T47D (cell line): ENCODE data around the gene MPV17L.
"Not testable (repeated sequence)": the region's sequence is repeated elsewhere in the genome, so short reads cannot be mapped to it uniquely, and the experiment has no call there.

Experiments
- DNase-seq, 2 experiments: peaks; one replicate each; pipeline versions ENCODE4 v3.0.0 to v3.0.0-alpha.2; 2011 to 2012; ENCODE audit warnings: low read depth in 1 of 2, low spot score in 1 of 2
- JUND ChIP-seq: IDR thresholded peaks from 2 replicates; pipeline ENCODE4 v1.6.1; 2012; ENCODE audit warnings: low read depth
- in situ Hi-C: cut with HindIII; loops from 2 replicates; pipeline ENCODE4 v1.10.0; 2016; ENCODE audit warnings: low sequenced_read_pairs, low pct_unique_long_range_greater_than_20kb

MPV17L gene

DNA sequence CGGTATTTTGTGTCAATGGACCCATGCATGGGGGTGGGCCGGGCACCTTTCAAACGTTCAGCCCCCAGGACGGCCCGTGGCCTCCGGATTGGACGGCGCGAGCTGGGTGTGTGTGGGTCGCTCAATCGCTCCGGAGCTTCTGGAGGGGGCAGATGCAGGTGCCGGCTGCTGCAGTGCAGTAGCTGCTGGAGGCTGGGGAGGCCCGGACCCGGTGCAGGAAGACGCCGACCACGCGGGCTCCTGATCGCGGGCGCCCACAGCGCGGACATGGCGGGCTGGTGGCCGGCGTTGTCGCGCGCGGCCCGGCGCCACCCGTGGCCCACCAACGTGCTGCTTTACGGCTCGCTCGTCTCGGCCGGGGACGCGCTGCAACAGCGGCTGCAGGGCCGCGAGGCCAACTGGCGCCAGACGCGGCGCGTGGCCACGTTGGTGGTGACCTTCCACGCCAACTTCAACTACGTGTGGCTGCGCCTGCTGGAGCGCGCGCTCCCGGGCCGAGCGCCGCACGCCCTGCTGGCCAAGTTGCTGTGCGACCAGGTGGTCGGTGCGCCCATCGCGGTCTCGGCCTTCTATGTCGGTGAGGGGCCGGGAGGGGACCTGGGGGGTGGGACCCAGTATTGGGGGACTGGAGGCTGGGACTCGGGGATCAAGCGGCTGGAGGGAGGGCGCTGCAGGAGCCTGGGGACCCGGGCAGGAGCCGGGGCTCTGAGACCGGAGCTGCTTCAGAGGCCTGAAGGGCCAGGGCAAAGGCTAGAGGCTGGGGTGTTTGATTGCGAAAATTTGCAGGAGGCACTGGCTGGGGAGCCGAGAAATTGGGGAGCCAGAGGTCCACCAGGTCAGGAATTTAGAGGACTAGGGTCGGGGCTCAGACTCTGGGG lies at the start of gene MPV17L:
TSS of gene MPV17L (plus strand) at position 124 of the 878 bp plus-strand sequence. CDS start at position 268, 144 bp downstream.
- in situ Hi-C loops = not testable (repeated sequence)
- peak; percentile 51 to 65 for DNase-seq

GRCh38 chr16:15348721-15349120 lies 46.8 kb upstream of the MPV17L start:
- DNase-seq, in situ Hi-C loops: not testable (repeated sequence)

DNA sequence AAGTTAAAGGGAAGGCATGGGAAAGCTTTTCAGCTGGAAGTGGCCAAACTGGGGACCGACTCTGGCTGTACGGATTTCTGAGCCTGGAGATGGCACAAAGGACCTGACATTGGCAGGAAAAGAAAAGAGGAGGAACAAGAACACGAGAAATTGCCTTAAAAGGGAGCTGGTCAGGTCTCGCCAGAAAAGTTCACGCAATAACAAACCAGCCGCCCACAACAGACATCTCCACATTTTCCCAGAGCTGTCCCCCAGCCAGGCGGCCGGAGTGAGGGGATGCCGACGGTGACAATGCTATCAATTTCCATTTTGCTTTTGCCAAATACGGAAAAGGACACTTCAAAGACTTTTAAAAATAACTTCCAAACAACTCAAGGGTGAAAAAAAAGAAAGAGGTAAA lies 44.3 kb upstream of the MPV17L start:
- in situ Hi-C loops, DNase-seq: not testable (repeated sequence)

DNA sequence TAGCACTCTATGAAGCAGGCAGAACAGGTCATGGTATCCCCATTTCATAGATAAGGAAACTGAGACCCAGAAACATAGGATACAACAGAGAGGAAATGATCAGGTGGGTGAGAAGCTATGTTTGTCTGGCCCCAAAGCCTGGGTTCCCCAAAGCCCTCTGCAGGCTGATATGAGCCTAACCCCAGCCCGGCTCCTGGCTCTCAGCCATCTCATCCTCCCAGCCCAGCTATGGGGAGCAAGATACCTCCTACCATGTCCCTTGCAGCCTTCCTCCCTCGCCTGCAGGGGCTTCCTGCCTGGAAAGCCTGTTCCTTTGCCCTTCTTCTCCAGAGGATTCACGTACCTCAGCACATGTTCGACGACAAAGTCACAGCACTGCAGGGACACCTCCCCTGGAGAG lies 43.8 kb upstream of the MPV17L start:
- in situ Hi-C loops = not testable (repeated sequence)

GRCh38 chr16:15352852-15353251 lies 42.7 kb upstream of the MPV17L start:
- DNase-seq, in situ Hi-C loops: not testable (repeated sequence)

More for the DNA sequence above, 43.8 kb upstream of the MPV17L start:
- not testable (repeated sequence) for DNase-seq

DNA sequence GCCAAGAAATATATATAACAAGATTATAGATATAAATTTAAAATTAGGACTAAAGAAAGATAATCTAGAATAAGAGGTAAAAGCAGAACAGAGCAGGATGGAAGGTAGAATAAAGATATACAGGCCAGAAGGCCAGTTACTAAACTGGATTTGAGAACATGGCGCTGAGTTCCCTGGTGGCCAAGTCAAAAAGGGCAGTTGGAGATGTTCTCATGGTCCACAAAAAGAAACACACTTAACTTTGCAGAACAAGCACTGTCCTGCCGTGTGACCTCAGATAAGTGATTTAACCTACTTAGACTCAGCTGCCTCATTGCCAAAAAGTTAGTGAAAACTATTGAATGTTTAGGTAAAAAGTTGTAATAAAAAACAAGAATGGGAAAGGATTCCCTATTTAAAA lies 40.7 kb upstream of the MPV17L start:
- DNase-seq, in situ Hi-C loops: not testable (repeated sequence)

DNA sequence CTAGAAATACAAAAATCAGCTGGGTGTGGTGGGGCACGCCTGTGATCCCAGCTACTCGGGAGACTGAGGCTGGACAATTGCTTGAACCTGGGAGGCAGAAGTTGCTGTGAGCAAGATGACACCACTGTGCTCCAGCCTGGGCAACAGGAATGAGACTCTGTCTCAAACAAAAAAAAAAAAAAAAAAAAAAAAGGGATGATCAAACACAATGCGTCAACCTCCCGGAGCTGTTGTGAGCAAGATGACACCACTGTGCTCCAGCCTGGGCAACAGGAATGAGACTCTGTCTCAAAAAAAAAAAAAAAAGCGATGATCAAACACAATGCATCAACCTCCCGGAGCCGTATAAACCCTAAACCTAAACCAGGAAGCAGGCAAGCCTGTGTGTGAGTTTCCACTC lies 38.1 kb upstream of the MPV17L start:
- in situ Hi-C loops = not testable (repeated sequence)

GRCh38 chr16:15378194-15378593 lies 17.4 kb upstream of the MPV17L start, which contains the start of gene NPIPA5:
Gene NPIPA5, minus strand, starts transcription at chr16:15378294. Its CDS starts 0 bp downstream, at chr16:15378294.
- in situ Hi-C loops = not testable (repeated sequence)

More for the DNA sequence above, 38.1 kb upstream of the MPV17L start:
- not testable (repeated sequence) for DNase-seq

GRCh38 chr16:15382810-15383209 lies 12.7 kb upstream of the MPV17L start:
- in situ Hi-C loops, DNase-seq: not testable (repeated sequence)

More at GRCh38 chr16:15378194-15378593, 17.4 kb upstream of the MPV17L start, which contains the start of gene NPIPA5:
- DNase-seq = not testable (repeated sequence)

- in situ Hi-C loops, DNase-seq: not testable (repeated sequence)
Measured at GRCh38 chr16:15388060-15388459, 7.5 kb upstream of the MPV17L start.

DNA sequence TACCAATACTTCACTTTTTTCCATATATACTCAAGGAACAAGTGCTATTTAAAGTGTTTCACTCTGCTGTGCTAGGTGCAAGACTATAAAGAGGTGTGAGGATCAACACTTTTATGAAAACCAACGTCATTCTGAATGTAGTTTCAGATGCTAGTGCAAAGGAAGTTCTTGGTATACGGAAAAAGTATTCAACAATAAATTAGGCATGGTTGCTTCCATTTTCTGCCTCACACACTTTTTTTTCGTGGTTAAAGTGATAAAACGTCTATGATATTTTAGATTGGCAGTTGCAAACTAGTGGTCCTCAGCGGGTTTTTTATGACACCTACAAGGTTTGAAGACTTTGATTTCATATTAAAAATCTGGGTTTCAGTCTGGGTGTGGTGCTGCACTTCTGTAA lies 5.6 kb upstream of the MPV17L start:
- DNase-seq, in situ Hi-C loops: not testable (repeated sequence)

DNA sequence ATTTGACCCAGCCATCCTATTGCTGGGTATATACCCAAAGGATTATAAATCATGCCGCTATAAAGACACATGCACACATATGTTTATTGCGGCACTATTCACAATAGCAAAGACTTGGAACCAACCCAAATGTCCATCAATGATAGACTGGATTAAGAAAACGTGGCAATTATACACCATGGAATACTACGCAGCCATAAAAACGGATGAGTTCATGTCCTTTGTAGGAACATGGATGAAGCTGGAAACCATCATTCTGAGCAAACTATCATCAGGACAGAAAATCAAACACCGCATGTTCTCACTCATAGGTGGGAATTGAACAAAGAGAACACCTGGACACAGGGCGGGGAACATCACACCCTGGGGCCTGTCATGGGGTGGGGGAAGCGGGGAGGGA lies 2.5 kb upstream of the MPV17L start:
- DNase-seq, in situ Hi-C loops: not testable (repeated sequence)

- in situ Hi-C loops, DNase-seq: not testable (repeated sequence)
Measured at GRCh38 chr16:15396509-15396829, 915 bp downstream of the MPV17L start.

- TF ChIP-seq JUND = no peak
- DNase-seq = no peak
- in situ Hi-C loops = no loop called here
Measured at GRCh38 chr16:15396948-15397594, 1.5 kb downstream of the MPV17L start.
